Liver (tissue), 9 donors: Measurements from ENCODE around the gene KRT34. TPM values are rescaled to one million over a fixed set of nuclear protein-coding genes. Genes with fewer than 3 reads are reported as not detected.

ENCODE experiments used
- DNase-seq: peaks from one replicate; pipeline ENCODE4 v3.0.0-alpha.2; 2017; ENCODE audit warnings: low spot score
- H3K27ac ChIP-seq, 2 donors: one replicate each; pipeline ENCODE4 v1.7.0; 2013; ENCODE audit warnings: inconsistent platforms in 2 of 2, low read length in 2 of 2, control low read depth in 1 of 2, low read depth in 1 of 2, mild to moderate bottlenecking in 1 of 2
- H3K27me3 ChIP-seq, 4 donors: one replicate each; pipeline versions ENCODE4 v1.6.1 to v1.7.0; 2013; ENCODE audit warnings: low read length in 3 of 4, inconsistent platforms in 1 of 4, mild to moderate bottlenecking in 1 of 4, moderate library complexity in 1 of 4; ENCODE audit not compliant: control insufficient read depth in 4 of 4, insufficient read depth in 4 of 4
- H3K36me3 ChIP-seq, 4 donors: one replicate each; pipeline versions ENCODE4 v1.6.1 to v1.7.0; 2013; ENCODE audit warnings: low read length in 3 of 4, mild to moderate bottlenecking in 3 of 4, low read depth in 1 of 4, moderate library complexity in 1 of 4; ENCODE audit not compliant: control insufficient read depth in 4 of 4, insufficient read depth in 3 of 4
- H3K4me1 ChIP-seq, 4 donors: one replicate each; pipeline versions ENCODE4 v1.6.1 to v1.7.0; 2013; ENCODE audit warnings: low read length in 3 of 4, mild to moderate bottlenecking in 3 of 4, moderate library complexity in 1 of 4; ENCODE audit not compliant: control insufficient read depth in 4 of 4, insufficient read depth in 4 of 4
- H3K4me3 ChIP-seq, 3 donors: one replicate each; pipeline versions ENCODE4 v1.6.1 to v1.7.0; 2013; ENCODE audit warnings: low read length in 3 of 3, control low read depth in 1 of 3, low read depth in 1 of 3, mild to moderate bottlenecking in 1 of 3
- H3K9ac ChIP-seq, 2 donors: one replicate each; pipeline ENCODE4 v1.7.0; 2013; ENCODE audit warnings: low read length in 2 of 2, mild to moderate bottlenecking in 2 of 2, moderate library complexity in 2 of 2, control low read depth in 1 of 2, low read depth in 1 of 2
- H3K9me3 ChIP-seq, 4 donors: one replicate each; pipeline versions ENCODE4 v1.6.1 to v1.7.0; 2013; ENCODE audit warnings: low read length in 3 of 4; ENCODE audit not compliant: control insufficient read depth in 4 of 4
- ATF3 ChIP-seq: IDR thresholded peaks from 2 replicates; pipeline ENCODE4 v1.6.1; 2016; ENCODE audit warnings: antibody characterized with exemption
- CTCF ChIP-seq: fragments of 150-350 bp; IDR thresholded peaks from 2 replicates; pipeline ENCODE4 v1.5.1; 2017; ENCODE audit warnings: improper control_type of control experiment, low read depth, low read length; ENCODE audit not compliant: missing input control
- EGR1 ChIP-seq, 2 donors: IDR thresholded peaks; 2 replicates each; pipeline ENCODE4 v1.6.1; 2016 to 2018; ENCODE audit warnings: antibody characterized with exemption in 2 of 2, low read depth in 2 of 2
- FOXA2 ChIP-seq: IDR thresholded peaks from 2 replicates; pipeline ENCODE4 v1.6.1; 2016; ENCODE audit warnings: antibody characterized with exemption
- GABPA ChIP-seq, 2 donors: IDR thresholded peaks in 1 of 2; conservative IDR thresholded peaks in 1 of 2; 2 replicates each; pipeline ENCODE4 v1.6.1; 2016; ENCODE audit warnings: antibody characterized with exemption in 2 of 2, mild to moderate bottlenecking in 1 of 2, moderate library complexity in 1 of 2
- HNF4A ChIP-seq, 2 donors: conservative IDR thresholded peaks; 2 replicates each; pipeline ENCODE4 v1.6.1; 2016; ENCODE audit warnings: antibody characterized with exemption in 2 of 2, mild to moderate bottlenecking in 2 of 2
- HNF4G ChIP-seq: IDR thresholded peaks from 2 replicates; pipeline ENCODE4 v1.6.1; 2016; ENCODE audit warnings: antibody characterized with exemption
- JUND ChIP-seq, 2 donors: IDR thresholded peaks; 2 replicates each; pipeline ENCODE4 v1.6.1; 2016; ENCODE audit warnings: antibody characterized with exemption in 2 of 2
- MAX ChIP-seq: IDR thresholded peaks from 2 replicates; pipeline ENCODE4 v1.6.1; 2016; ENCODE audit warnings: antibody characterized with exemption
- NR2F2 ChIP-seq: IDR thresholded peaks from 2 replicates; pipeline ENCODE4 v1.6.1; 2016; ENCODE audit warnings: antibody characterized with exemption
- RAD21 ChIP-seq, 2 donors: IDR thresholded peaks; 2 replicates each; pipeline ENCODE4 v1.6.1; 2016; ENCODE audit warnings: antibody characterized with exemption in 2 of 2, mild to moderate bottlenecking in 2 of 2
- REST ChIP-seq: IDR thresholded peaks from 2 replicates; pipeline ENCODE4 v1.6.1; 2016; ENCODE audit warnings: antibody characterized with exemption, mild to moderate bottlenecking
- RXRA ChIP-seq, 2 donors: IDR thresholded peaks; 2 replicates each; pipeline ENCODE4 v1.6.1; 2017 to 2018; ENCODE audit warnings: antibody characterized with exemption in 2 of 2, mild to moderate bottlenecking in 1 of 2
- SP1 ChIP-seq: IDR thresholded peaks from 2 replicates; pipeline ENCODE4 v1.6.1; 2018; ENCODE audit warnings: antibody characterized with exemption, mild to moderate bottlenecking
- TAF1 ChIP-seq: conservative IDR thresholded peaks from 2 replicates; pipeline ENCODE4 v1.6.1; 2016; ENCODE audit warnings: antibody characterized with exemption, mild to moderate bottlenecking
- YY1 ChIP-seq: IDR thresholded peaks from 2 replicates; pipeline ENCODE4 v1.6.1; 2016; ENCODE audit warnings: antibody characterized with exemption, mild to moderate bottlenecking
- ZBTB33 ChIP-seq: IDR thresholded peaks from 2 replicates; pipeline ENCODE4 v1.6.1; 2016; ENCODE audit warnings: antibody characterized with exemption
- WGBS: extraction: QIAGEN DNeasy Blood & Tissue Kit; methylation state at CpG from one replicate; pipeline ENCODE4 v1.1.7; 2013; 5-methylcytosine and 5-hydroxymethylcytosine counted together
- polyA plus RNA-seq, 2 donors: library from polyadenylated mRNA; stranded (reverse) in 1 of 2; unstranded in 1 of 2; fragments of 200-250 nt in 1 of 2; fragments of >200 nt in 1 of 2; fragmentation: Nextera tagmentation in 1 of 2; extraction: Ambion mirVana in 1 of 2; gene quantifications; one replicate each; pipeline versions ENCODE4 v1.2.1 to v1.2.3, GENCODE V29; 2013 to 2015
- total RNA-seq, 2 donors: library from RNA; depleted of rRNA; stranded (reverse); fragments of >200 nt; gene quantifications; one replicate each; pipeline ENCODE4 v1.2.3, GENCODE V29; 2014
- donor health status: healthy.
- donor health status: healthy.
- donor health status: healthy.
- donor health status: healthy.
- donor health status: healthy.

KRT34 gene
- total and polyA plus RNA-seq, 4 donors: not detected

GRCh38 chr17:41415833-41416335 lies 33.8 kb upstream of the KRT34 start:
- Histone ChIP-seq H3K9ac (no peak overlapping the region), H3K27me3 (no peaks in the 10 kb centered on the region), H3K36me3 (no peaks in the 10 kb centered on the region), H3K27ac (no peak overlapping the region), H3K4me1 (peaks cover 0 to 17% (median 10%) of the 10 kb centered on the region in 4 donors), H3K4me3 (no peak overlapping the region), H3K9me3 (no peaks in the 10 kb centered on the region)
- 59% methylated on average over 3 of the region's 3 CpGs for WGBS
- DNase-seq: no peak
- TF ChIP-seq NR2F2 (peak; percentile 68), RXRA (IDR thresholded peaks at IDR 0.05) (peak; percentile 63 to 70), ZBTB33 (no peak), TAF1 (no peak), RAD21 (IDR thresholded peaks at IDR 0.05) (no peak), MAX (peak; percentile 21), HNF4A (conservative IDR thresholded peaks at IDR 0.05) (peak; percentile 84 to 87), SP1 (peak; percentile 45), GABPA (IDR thresholded peaks at IDR 0.05 in 1 of 2, conservative IDR thresholded peaks at IDR 0.05 in 1 of 2) (no peak), REST (peak; percentile 40), YY1 (no peak), FOXA2 (no peak), JUND (IDR thresholded peaks at IDR 0.05) (peak in 1 of 2 donors; percentile 22), HNF4G (peak; percentile 33), CTCF (no peak), ATF3 (no peak), EGR1 (IDR thresholded peaks at IDR 0.05; ENCODE audit: low read depth in 2 of 2) (no peak)
